GM13977 (cell line): ENCODE measurements around the gene OBSCN.

ENCODE experiments used
- DNase-seq: peaks from one replicate; pipeline ENCODE4 v3.0.0; 2012; ENCODE audit warnings: low spot score
- CTCF ChIP-seq: IDR thresholded peaks from 2 replicates; pipeline ENCODE4 v1.5.1; 2012; ENCODE audit warnings: mild to moderate bottlenecking, control low read depth; ENCODE audit not compliant: insufficient read depth; ENCODE audit errors: extremely low read depth, missing control alignments
- in situ Hi-C: fragments of 300-500 bp; cut with MboI; formaldehyde crosslinking; loops from one replicate; pipeline ENCODE4 v1.12.0; 2022; ENCODE audit warnings: low sequenced_read_pairs, low pct_unique_long_range_greater_than_20kb, mixed read lengths, inconsistent platforms; ENCODE audit not compliant: unreplicated experiment

OBSCN gene, protein sequence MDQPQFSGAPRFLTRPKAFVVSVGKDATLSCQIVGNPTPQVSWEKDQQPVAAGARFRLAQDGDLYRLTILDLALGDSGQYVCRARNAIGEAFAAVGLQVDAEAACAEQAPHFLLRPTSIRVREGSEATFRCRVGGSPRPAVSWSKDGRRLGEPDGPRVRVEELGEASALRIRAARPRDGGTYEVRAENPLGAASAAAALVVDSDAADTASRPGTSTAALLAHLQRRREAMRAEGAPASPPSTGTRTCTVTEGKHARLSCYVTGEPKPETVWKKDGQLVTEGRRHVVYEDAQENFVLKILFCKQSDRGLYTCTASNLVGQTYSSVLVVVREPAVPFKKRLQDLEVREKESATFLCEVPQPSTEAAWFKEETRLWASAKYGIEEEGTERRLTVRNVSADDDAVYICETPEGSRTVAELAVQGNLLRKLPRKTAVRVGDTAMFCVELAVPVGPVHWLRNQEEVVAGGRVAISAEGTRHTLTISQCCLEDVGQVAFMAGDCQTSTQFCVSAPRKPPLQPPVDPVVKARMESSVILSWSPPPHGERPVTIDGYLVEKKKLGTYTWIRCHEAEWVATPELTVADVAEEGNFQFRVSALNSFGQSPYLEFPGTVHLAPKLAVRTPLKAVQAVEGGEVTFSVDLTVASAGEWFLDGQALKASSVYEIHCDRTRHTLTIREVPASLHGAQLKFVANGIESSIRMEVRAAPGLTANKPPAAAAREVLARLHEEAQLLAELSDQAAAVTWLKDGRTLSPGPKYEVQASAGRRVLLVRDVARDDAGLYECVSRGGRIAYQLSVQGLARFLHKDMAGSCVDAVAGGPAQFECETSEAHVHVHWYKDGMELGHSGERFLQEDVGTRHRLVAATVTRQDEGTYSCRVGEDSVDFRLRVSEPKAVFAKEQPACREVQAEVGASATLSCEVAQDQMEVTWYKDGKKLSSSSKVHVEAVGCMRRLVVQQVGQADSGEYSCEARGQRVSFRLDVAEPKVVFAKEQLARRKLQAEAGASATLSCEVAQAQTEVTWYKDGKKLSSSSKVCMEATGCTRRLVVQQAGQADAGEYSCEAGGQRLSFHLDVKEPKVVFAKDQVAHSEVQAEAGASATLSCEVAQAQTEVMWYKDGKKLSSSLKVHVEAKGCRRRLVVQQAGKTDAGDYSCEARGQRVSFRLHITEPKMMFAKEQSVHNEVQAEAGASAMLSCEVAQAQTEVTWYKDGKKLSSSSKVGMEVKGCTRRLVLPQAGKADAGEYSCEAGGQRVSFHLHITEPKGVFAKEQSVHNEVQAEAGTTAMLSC (N-terminal part only)

GRCh38 chr1:228207851-228208821 is at the start of gene OBSCN:
TSS of gene OBSCN (plus strand) at chr1:228208044. CDS start at chr1:228211784, 3,740 bp downstream.
- in situ Hi-C loops = no loop called here
- TF ChIP-seq CTCF = no peak
- no peak for DNase-seq

DNA sequence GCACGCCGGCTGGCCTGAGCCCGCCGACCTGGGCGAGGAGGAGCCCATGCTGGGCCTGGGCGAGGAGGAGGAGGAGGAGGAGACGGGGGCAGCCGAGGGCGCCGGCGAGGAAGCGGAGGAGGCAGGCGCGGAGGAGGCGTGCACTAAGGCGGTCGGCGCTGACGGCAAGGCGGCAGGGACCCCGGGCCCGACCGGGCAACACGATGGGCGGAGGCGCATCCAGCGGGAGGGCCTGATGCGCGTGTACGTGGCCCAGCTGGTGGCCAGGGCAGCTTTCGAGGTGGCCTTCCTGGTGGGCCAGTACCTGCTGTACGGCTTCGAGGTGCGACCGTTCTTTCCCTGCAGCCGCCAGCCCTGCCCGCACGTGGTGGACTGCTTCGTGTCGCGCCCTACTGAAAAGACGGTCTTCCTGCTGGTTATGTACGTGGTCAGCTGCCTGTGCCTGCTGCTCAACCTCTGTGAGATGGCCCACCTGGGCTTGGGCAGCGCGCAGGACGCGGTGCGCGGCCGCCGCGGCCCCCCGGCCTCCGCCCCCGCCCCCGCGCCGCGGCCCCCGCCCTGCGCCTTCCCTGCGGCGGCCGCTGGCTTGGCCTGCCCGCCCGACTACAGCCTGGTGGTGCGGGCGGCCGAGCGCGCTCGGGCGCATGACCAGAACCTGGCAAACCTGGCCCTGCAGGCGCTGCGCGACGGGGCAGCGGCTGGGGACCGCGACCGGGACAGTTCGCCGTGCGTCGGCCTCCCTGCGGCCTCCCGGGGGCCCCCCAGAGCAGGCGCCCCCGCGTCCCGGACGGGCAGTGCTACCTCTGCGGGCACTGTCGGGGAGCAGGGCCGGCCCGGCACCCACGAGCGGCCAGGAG is 49.5 kb upstream of the OBSCN start:
- no peak for TF ChIP-seq CTCF
- in situ Hi-C loops = no loop called here
- DNase-seq = no peak

- TF ChIP-seq CTCF = no peak
- no peak for DNase-seq
- in situ Hi-C loops = no loop called here
These were observed 48.7 kb upstream of the OBSCN start for GRCh38 chr1:228159008-228159665.

- no peak for TF ChIP-seq CTCF
- in situ Hi-C loops = no loop called here
- no peak for DNase-seq
These were observed 47.6 kb upstream of the OBSCN start for GRCh38 chr1:228160201-228160761.

DNA sequence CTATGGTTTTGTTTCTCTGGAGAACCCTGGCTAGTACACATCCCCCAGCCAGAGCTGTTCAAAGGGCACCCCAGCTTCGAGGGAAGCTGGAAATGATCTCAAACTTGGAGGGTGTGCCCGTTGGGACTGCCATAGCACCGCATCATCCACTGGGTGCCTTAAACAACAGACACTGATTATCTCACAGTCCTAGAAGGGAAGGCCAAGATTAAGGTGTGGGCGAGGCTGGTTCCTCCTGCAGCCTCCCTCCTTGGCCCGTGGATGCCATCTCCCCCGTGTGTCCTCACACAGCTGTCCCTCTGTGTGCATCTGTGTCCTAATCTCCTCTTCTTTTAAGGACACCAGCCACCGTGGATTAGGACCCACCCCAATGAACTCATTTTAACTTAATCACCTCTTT is 46.5 kb upstream of the OBSCN start:
- in situ Hi-C loops = no loop called here
- TF ChIP-seq CTCF = no peak
- no peak for DNase-seq
